ENCODE measurements around the gene RGSL1. TPM values are rescaled to one million over a fixed set of nuclear protein-coding genes. Genes with fewer than 3 reads are reported as not detected.

Gene RGSL1
- total and polyA plus RNA-seq, 2 of the 8 experiments (the other 6 are each of a cell fraction or from before 2014, with no cell fraction given): not detected

DNA sequence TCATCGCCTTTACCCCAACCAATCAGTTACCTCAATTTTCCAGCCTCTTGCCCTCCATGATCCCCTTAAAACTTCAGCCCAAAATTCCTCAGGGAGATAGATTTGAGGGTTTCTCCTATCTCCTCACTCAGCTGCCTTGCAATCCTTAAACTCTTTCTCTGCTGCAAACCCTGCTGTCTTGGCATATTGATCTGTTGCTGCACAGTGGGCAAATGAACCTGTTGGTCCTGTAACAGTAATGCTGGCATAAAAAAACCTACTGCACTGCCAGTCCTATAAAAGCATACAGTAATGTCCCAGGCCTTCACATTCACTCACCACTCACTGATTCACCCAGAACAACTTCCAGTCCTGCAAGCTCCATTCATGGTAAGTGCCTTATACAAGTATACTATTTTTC is 44.4 kb upstream of the RGSL1 start:
- FAIRE-seq (no peak), DNase-seq (ENCODE audit: low read depth in 1 of 2, low spot score in 2 of 2) (no peak)
- H3K36me3 ChIP-seq (ENCODE audit: control insufficient read depth in 2 of 4, insufficient read depth in 4 of 4, low read length in 3 of 4): no peaks in the 10 kb centered on the region
- H4K91ac ChIP-seq (replicated peaks; ENCODE audit: insufficient read length, low read length): no peak overlapping the region
- H2BK120ac ChIP-seq (replicated peaks; ENCODE audit: low read depth, low read length): no peak overlapping the region
- H2AFZ ChIP-seq (ENCODE audit: low read length): no peak overlapping the region
- no peak overlapping the region for H3K4me3 ChIP-seq (ENCODE audit: extremely low read depth in 1 of 4, insufficient read depth in 2 of 4, low read depth in 3 of 4, low read length in 4 of 4)
- ChIA-PET POLR2A (ENCODE audit: partially characterized antibody) (interaction anchor here (1.0 to 1.2 kb wide), 2 partner anchors 12 kb away, joined by 3 to 4 read pairs; no protein-coding TSS in a partner anchor), CTCF (ENCODE audit: partially characterized antibody) (interaction anchor here (0.6 to 4.0 kb wide), 15 partner anchors 9 to 324 kb away, joined by 3 to 17 read pairs (median 3); no protein-coding TSS in a partner anchor)
- no peak overlapping the region for H2BK20ac ChIP-seq (ENCODE audit: low read length)
- no peaks in the 10 kb centered on the region for H3K79me2 ChIP-seq (ENCODE audit: control insufficient read depth in 1 of 2, insufficient read depth in 2 of 2, low read length in 2 of 2)
- H4K8ac ChIP-seq (ENCODE audit: extremely low read depth, insufficient read depth, low read length): no peak overlapping the region
- H3K56ac ChIP-seq (replicated peaks; ENCODE audit: insufficient read length, low read depth, low read length): no peak overlapping the region
- H3K23ac ChIP-seq (ENCODE audit: insufficient read length): no peak overlapping the region
- H3K4me1 ChIP-seq (replicated peaks in 1 of 4; ENCODE audit: control insufficient read depth in 3 of 4, insufficient read depth in 4 of 4, low read length in 3 of 4): peaks cover 0 to 5% (median 0%) of the 10 kb centered on the region in 4 experiments; a peak in 1 of 7 replicates
- H2AK5ac ChIP-seq (ENCODE audit: low read depth, low read length): no peak overlapping the region
- H3K79me1 ChIP-seq (ENCODE audit: low read depth, low read length): no peaks in the 10 kb centered on the region
- H2BK5ac ChIP-seq (ENCODE audit: low read depth, low read length): no peak overlapping the region
- H4K20me1 ChIP-seq (replicated peaks in 1 of 2; ENCODE audit: control insufficient read depth in 1 of 2, insufficient read depth in 2 of 2, low read length in 2 of 2): no peaks in the 10 kb centered on the region
- no peaks in the 10 kb centered on the region for H3K27me3 ChIP-seq (replicated peaks in 1 of 4; ENCODE audit: control insufficient read depth in 3 of 4, extremely low read depth in 1 of 4, insufficient read depth in 3 of 4, low read length in 3 of 4)
- H4K5ac ChIP-seq (ENCODE audit: insufficient read length, low read depth, low read length): no peak overlapping the region
- no peak overlapping the region for H3K9ac ChIP-seq (replicated peaks in 1 of 4; ENCODE audit: extremely low read depth in 1 of 4, low read depth in 3 of 4, low read length in 3 of 4)
- H2BK15ac ChIP-seq (ENCODE audit: low read length): no peak overlapping the region
- no peak overlapping the region for H3K18ac ChIP-seq (ENCODE audit: extremely low read depth, low read length)
- no peak overlapping the region for H2BK12ac ChIP-seq (ENCODE audit: low read depth, low read length)
- no peak overlapping the region for H3K27ac ChIP-seq (ENCODE audit: low read depth, low read length)
- H3K23me2 ChIP-seq (ENCODE audit: low read depth, low read length): no peaks in the 10 kb centered on the region
- H3K4me2 ChIP-seq (ENCODE audit: insufficient read depth in 1 of 2, low read depth in 2 of 2, low read length in 2 of 2): no peak overlapping the region
- H3K14ac ChIP-seq (ENCODE audit: insufficient read length): no peak overlapping the region
- H3K4ac ChIP-seq (replicated peaks; ENCODE audit: insufficient read length, low read depth, low read length): no peak overlapping the region
- no peaks in the 10 kb centered on the region for H3K9me3 ChIP-seq (ENCODE audit: insufficient read depth in 2 of 2, low read depth in 1 of 2, low read length in 1 of 2)
- WGBS, 2 experiments (ENCODE audit: extremely low coverage in 1 of 2, insufficient coverage in 1 of 2, insufficient read length in 1 of 2, insufficient replicate concordance in 2 of 2, low coverage in 1 of 2, low lambda C conversion rate in 2 of 2, missing lambda C conversion rate in 1 of 2): 100% methylated on average over 1 of the region's 1 CpG; no CpG with 5 or more reads in 1 of the 2 experiments
- TF ChIP-seq SUZ12 (IDR thresholded peaks at IDR 0.05; ENCODE audit: low read length): no peak
- TF ChIP-seq NRF1 (IDR thresholded peaks at IDR 0.05; ENCODE audit: low read depth, low read length): no peak
- TF ChIP-seq SAP30 (IDR thresholded peaks at IDR 0.05; ENCODE audit: insufficient read depth, insufficient replicate concordance, low read length): no peak
- TF ChIP-seq JUND (IDR thresholded peaks at IDR 0.05; ENCODE audit: low read length): no peak
- TF ChIP-seq KDM4A (IDR thresholded peaks at IDR 0.05; ENCODE audit: low read depth, low read length, severe bottlenecking): no peak
- TF ChIP-seq HDAC2 (IDR thresholded peaks at IDR 0.05; ENCODE audit: borderline replicate concordance in 1 of 2, low read depth in 2 of 2, low read length in 2 of 2): no peak
- TF ChIP-seq GABPA (IDR thresholded peaks at IDR 0.05; ENCODE audit: borderline replicate concordance, insufficient read depth, low read length): no peak
- TF ChIP-seq BRCA1 (IDR thresholded peaks at IDR 0.05; ENCODE audit: low read depth, low read length): no peak
- TF ChIP-seq JUN (IDR thresholded peaks at IDR 0.05; ENCODE audit: low read depth, low read length): no peak
- no peak for TF ChIP-seq TEAD4 (IDR thresholded peaks at IDR 0.05; ENCODE audit: low read depth, low read length)
- TF ChIP-seq KDM1A (IDR thresholded peaks at IDR 0.05; ENCODE audit: borderline replicate concordance, low read length): no peak
- no peak for TF ChIP-seq PHF8 (conservative IDR thresholded peaks at IDR 0.05; ENCODE audit: low read depth, low read length)
- no peak for TF ChIP-seq RXRA (IDR thresholded peaks at IDR 0.05; ENCODE audit: insufficient read depth, low read depth, low read length)
- TF ChIP-seq TCF12 (IDR thresholded peaks at IDR 0.05; ENCODE audit: low read depth, low read length): no peak

Data from H1 (cell line).